Measurements from ENCODE around the gene MARCHF10.

GRCh38 chr17:62656446-62656845, 151.7 kb downstream of the MARCHF10 start:
- TF ChIP-seq CTCF (conservative IDR thresholded peaks at IDR 0.05 in 1 of 2, IDR thresholded peaks at IDR 0.05 in 1 of 2; ENCODE audit: low read depth in 1 of 2, low read length in 2 of 2), result no peak
- no peak for TF ChIP-seq EZH2 (IDR thresholded peaks at IDR 0.05; ENCODE audit: low read length, missing control alignments)

Data from fibroblast of lung (primary cell).